GM19438 (cell line): ENCODE data around the gene MAK.
"Not testable (repeated sequence)": the region's sequence is repeated elsewhere in the genome, so short reads cannot be mapped to it uniquely, and the experiment has no call there.

Experiments
- ATAC-seq: cut with Tn5 transposase; IDR thresholded peaks from one replicate; pipeline ENCODE4 v1.9.1; 2021; ENCODE audit warnings: low read depth; ENCODE audit not compliant: unreplicated experiment

The MAK gene

DNA sequence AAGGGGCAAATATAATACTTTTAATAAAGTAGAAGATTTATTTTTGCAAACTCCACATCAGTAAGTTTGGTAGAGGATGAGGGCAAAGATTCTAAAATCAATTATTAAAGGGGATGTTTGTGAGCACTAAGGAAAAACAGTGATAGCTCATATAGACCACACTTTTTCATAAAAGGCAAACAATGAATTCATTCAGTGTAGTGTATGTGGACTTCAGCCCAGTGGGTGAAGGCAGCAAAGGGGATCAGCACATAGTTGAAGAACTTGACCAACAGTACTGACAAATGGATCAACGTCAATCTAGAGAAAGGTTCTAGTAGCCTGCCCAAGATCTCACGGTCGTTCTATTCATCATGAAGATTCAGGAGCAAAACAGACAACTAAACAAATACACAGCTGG is 45.3 kb downstream of the MAK start:
- ATAC-seq: no peak

DNA sequence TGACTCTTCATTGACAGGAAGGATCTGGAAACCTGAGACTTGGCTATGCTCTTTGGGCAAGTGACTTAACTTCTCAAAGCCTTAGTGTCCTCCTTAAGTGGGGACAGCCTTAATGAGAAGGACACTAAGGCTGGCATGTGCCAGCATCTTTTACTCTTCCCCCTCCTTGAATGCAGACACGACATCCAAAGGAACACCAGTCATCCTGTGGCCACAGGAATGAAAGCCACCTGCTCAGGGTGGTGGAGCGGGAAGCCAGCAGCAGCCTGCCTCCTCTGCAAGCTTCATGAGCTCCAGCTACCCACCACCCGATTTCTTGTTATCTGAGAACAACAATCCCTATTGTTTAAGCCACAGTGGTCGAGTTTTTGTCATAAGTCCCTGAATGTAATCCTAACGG is 46.2 kb downstream of the MAK start:
- no peak for ATAC-seq

DNA sequence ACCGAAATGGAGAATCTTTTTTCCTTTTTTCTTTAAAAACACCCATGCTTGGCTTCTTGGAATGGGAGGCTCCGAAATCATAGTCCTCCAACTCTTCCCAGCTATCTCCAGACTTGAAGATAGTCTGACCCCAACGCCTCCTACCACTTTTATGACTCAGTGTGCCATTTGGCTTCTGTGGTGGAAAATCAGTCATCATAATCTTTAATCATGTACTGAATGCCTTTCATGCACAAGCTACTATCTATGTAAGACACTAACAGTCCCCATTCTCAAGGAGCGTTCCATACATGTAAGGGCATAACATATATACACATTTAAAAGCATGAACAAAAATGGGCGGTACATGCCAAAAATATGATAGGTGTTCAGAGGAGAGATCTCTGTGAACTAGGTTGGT is 46.7 kb downstream of the MAK start:
- no peak for ATAC-seq

DNA sequence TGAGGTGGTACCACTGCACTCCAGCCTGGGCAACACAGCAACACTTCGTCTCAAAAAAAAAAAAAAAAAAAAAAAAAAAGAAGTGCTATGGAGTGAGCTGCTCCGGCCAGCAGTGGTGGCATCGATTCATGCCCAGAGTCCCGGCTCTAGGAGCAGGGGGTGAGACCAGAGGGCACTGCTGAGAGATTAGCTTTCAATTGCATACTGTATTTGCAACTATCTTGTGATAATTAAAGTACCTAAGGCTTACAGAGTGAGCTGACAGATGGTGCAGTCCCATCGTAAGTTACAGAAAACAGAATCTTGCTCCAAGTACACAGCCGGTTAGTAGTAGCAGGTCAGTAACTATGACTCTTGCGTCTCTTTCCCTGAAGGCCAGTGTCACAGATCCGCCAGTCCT is 59.3 kb downstream of the MAK start:
- no peak for ATAC-seq

DNA sequence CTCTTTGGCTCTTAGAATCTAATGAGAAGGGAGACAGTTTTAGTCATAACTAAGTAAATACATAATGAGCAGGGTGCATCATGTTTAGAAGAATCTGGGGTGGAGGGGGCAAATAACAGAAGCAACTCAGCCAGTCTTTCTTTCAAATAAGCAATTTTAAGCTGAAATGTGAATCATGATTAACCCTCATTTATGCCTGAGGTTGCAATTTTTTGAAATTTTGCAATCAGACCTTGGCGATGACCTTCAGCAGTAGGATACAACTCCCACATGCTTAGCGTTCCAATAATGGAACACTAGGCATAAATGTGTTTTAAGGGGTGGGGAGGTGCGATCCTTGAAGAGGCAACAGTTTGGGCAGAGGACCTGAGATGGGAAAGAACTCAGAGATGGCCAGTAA is 60.1 kb downstream of the MAK start:
- no peak for ATAC-seq

DNA sequence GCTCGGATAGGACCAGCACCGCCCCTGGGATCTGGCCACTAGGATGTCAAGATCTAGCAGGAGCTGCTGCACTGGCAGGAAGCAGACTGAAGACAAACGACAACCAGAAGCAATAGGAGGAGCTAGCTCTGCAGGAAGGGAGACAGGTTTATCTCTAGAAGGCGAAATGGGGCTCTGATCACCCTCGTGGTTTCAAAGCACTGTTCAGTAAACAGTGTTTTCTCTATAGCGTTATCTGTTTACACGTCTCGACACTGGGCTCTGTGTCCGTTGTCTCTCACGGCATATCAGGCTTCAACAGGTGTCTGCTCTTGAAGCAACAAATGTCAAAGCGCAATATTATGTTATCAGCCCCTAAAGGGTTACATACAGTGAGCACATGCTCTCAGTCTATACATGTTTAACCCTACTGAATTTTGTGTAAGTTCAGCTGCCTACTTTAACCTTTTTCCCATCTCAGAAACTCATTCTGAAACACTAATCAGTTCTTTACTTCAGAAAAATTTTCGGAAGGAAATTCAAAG is 66.9 kb downstream of the MAK start:
- no peak for ATAC-seq

DNA sequence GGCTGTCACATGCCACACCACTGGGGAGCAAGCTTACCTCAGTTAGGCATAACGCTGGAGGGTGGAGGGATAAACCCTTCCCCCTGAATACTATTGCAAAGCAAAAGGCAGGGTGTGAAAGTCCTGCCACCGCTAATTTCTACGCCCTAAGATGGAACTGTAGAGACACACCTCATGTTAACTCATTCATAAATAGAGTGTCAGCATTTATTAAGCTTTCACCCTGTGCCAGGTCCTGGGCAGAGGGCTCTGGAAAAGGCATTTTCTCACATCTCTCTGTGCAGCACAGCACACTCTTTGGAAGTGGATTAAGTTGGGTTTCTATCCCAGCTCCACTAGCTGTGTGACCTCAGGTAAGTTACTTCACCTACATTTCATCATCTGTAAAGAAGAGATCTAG is 68.9 kb downstream of the MAK start:
- no peak for ATAC-seq

DNA sequence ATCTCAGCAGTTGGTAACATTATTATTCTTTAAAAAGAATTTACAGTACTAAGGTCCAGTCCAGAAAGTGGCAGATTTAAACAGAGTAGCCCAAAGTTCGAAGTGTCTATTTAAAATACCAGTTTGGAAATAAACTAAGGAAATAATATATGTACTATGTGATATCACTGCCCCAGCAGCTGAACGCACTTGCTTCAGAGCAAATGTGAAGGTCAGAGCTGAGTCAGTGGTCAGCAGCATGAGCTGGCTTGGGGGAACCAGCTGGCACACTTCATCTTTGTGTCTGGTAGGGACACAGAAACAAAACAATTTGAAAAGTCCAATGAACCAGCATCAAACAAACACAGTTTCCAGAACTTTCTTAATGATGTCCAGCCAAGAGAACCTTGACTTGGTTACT is 75.3 kb downstream of the MAK start:
- ATAC-seq: no peak

DNA sequence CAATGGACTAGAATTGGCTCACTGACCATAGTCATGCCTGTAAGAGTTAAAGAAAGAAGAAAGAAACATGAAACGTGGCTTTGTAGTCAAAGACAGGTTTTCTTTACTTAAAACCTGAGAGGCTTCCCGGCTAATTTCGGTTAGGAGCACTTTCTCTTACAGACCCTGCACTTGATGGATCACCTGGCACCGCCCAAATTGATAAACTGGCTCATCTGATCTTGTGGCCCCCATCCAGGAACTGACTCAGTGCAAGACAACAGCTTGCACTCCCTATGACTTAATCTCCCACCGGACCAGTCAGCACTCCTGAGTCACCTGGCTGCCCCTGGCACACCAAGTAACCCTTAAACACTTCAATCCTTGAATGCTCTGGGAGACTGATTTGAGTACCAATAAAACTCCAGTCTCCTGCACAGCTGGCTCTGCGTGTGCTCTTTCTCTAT is 78.4 kb downstream of the MAK start:
- ATAC-seq: no peak

DNA sequence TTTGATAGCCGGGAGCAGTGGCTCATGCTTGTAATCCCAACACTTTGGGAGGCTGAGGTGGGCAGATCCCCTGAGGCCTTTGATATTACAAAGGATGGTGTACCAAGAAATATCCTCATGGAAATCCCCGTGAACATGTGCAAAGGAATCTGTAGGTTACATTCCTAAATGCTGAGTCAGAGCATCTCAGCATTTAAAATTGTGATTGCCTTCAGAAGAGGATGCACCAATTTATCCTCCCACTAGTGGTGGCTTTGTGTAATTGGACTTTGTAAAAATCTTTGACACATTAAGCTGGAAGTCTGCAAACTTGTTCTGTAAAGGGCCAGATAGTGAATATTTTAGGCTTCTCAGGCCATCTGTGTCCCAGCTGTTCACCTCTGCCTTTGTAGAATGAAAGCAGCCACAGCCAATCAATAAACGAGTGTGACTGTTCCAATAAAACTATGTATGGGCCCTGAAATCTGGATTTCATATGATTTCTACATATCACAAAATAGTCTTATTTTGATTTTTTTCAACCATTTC is 79.0 kb downstream of the MAK start:
- no peak for ATAC-seq

DNA sequence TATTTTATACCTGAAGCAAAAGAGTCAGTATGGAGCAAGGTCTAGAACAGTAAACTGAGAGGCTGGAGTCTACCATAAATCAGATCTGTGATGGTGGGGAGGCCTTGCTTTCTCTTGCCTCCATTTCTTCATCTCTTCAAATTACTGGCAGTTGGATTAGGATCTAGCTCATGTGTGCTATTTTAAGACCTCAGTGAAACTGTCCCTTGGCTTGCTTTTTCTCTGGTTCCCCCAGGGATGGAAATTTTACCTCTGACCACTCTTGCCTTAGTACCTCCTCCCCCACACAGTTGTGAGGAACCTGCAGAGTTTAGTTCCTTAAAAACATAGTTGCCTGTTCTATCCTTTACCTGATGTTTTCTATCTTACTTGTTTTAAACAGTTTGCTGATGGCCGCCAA is 82.3 kb downstream of the MAK start:
- ATAC-seq: no peak

DNA sequence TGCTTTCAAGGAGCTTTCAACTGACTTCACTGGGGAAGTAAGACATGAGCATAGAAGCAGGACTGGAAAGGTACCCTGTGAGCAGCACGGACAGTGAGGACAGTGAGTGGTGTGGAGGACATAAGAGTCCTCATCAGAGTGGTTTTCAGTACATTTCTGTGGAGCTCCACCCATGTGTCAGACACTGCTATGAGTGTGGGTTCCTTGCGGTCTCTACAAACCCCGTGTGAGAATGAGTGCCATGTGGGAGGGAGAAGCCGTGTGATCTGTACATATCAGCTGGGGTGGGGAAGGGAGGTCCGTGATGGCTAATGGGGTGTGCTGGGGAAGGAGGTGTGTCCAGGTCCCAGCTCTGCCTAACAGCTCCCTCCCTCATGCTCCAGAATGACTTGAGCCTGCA is 86.6 kb downstream of the MAK start:
- not testable (repeated sequence) for ATAC-seq

DNA sequence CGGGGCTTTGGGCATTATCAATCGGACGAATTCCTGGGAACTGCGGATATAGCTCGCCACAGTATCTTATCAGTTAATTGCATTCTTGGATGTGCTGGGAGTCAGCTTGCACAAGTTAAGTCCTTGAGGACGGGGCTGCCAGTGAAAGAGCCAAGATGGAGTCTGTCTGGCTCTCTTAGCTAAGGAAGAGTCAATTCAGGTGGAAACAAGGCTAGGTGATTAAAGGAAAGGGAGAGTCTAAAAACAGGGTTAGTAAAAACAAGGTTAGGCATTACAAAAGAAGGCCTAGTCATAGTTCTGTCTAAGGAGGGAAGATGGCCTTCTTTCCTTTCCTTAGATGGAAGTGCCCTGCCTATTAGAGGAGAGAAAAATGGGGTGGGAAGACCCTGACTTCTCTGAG is 87.8 kb downstream of the MAK start:
- not testable (repeated sequence) for ATAC-seq

DNA sequence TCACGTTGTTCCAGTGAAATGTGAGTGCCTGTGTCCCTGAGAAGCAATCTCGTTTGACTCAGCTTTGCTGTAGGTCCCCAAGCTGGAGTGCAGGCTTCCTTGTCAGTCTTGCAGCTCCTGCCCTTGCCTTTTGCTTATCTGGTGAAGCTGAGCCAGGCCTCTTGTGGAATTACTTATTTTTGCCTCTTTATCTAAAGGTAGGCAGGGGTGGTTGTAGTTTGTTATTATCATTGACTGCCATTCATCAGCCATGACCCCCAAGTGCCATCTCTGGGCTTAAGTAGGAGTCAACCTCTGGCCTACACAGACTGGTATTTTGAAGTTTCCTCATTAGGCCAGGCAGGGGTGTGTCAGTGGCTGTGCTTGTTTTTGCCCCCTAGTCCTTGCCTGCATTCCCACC is 88.6 kb downstream of the MAK start:
- ATAC-seq: no peak

DNA sequence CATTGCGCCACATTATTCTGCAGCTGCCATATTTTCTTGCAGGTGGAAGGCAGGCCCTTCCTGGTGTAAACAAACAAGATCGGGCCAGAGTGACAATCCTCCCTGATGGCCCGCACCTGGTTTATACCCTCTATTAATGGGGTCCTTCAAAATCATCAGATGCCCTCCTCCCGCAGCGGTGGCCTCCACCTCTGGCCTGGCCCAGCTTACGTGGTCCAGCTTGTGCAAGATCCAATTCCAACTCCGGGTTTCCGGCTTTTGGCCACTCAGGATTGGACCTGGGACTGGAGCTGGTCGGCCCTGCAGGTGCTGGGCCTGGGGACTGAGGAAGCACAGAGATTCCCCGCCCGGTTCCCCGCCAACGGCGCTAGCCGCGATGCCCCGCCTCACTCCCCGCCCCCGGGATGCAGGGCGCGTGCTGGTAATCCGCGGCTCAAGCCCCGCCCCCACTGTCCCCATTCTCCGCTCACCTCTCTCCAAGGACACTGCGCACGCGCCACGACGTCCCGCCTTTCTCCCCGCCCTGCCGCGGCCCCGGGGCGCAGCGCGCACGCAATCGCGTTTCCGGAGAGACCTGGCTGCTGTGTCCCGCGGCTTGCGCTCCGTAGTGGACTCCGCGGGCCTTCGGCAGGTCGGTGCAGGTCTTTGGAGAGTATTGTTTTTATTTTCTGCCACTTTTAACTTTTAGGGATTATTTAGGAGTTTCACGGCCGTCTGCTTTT is 90.9 kb downstream of the MAK start, which contains the start of gene TMEM14B:
TSS of gene TMEM14B (plus strand) at position 555 of the 722 bp plus-strand sequence. CDS start 1,441 bp downstream, outside the sequence.
- peak; percentile 93 for ATAC-seq

DNA sequence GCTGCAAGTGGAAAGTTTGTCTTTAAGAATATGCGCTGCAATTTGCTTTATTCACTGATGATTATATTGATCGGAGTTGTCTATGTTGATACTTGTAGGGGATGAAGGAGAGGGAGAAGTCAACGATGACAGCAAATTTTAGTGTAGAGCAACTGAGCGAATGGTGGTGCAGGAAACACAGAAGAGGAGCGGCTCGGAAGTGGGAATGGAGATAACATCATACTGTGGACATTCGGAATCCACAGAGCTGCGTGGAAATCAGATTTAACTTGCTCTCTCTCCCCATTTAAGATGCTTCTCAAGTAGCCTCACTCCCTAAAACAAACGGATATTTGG is 91.5 kb downstream of the MAK start:
- no peak for ATAC-seq

DNA sequence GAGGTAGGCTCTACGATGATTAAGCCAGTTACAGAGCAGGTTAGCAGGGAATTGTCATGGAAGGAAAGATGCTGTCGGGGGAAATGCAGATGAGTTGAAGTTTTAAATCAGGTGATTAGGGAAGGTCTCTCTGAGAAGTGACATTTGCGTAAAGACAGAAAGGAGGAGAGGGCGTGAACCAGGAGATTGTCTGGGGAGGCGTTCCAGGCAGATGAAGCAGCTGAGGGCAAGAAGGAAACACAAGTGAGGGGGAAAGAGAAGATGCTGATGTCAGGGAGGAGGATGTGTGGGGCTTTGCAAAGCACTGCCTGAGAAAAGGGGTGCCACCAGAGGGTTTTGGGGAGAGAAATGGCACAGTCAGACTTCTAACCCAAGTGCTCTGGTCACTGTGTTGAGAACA is 93.2 kb downstream of the MAK start:
- ATAC-seq: no peak

DNA sequence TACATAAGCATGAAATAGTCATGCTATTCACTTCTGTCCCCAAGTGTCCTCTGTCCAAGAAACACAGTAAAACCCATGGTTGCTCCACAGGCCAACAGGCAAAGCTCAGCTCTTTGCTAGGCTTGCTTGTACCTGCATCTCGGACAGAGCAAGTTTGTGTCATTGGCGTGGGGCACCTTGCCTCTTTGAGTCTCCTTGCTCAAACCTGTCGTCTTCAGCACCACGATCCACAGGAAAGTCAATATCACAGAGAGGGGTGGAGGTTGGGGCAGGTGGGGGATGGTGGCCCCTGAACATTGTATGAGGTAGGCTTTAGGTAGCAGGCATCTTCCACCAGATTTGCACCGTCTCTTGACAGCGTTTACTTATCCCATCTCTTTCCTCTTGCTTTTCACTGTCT is 94.8 kb downstream of the MAK start:
- ATAC-seq: no peak

DNA sequence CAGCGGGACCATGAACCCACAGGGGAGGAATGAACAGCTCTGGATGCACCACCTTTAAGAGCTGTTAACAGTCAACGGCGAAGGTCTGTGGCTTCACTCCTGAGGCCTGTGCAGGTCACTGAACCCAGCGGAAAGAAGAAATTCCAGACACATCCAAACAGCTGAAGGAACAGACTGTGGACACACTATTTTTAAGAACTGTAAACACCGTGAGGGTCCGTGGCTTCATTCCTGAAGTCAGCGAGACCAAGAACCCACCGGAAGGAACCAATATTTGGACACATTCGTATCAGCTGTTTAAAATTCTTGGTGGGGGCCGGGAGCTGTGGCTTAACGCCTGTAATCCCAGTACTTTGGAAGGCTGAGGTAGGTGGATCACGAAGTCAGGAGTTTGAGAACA is 96.1 kb downstream of the MAK start:
- ATAC-seq: no peak

DNA sequence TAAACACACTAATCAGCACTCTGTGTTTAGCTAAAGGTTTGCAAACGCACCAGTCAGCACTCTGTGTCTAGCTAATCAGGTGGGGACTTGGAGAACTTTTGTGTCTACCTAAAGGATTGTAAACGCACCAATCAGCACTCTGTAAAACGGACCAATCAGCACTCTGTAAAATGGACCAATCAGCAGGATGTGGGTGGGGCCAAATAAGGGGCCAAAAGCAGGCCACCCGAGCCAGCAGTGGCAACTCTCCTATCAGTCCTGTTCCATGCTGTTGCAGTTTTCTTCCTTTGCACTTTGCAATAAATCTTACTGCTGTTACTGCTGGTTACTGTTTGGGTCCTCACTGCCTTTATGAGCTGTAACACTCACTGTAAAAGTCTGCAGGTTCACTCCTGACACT is 96.7 kb downstream of the MAK start:
- not testable (repeated sequence) for ATAC-seq

DNA sequence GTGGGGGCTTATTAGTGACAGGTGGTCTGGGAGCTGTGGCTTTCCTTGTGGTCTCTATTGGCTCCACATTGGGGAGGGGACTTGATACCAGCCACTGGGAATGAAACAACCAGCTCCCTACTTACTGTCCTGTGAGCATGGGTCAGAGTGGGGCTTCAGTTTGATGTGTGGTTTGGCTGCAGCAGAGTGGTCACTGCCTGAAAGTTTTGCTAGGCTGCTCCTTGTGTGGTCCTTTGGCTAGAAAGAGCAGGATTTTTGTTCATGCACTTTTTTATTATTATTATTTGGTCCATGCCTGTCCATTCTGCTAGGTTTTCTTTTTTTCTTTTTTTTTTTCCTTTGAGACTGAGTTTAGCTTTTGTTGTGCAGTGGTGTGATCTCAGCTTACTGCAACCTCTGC is 98.3 kb downstream of the MAK start:
- no peak for ATAC-seq

DNA sequence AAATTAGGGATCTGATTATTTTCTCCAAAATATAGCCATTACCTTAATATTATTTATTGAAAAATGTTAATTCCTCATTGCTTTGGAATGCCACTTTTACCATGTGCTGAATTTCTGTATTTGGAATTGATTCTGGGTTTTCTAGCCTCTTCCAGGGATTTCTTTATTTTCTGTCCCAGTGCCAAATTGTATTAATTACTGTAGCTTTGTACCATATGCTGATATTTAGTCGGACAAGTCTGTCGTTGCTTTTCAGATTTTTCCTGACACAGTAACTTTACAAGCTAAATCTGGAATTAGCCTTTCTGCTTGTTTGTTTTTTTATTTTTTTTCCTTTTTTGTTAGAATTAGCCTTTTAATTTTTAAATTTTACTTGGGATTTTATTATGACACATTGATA is 101.6 kb downstream of the MAK start:
- ATAC-seq: no peak
